ENCODE measurements around the gene TBC1D22A. TPM values are rescaled to one million over a fixed set of nuclear protein-coding genes. Genes with fewer than 3 reads are reported as not detected.

TBC1D22A gene
- total and polyA plus RNA-seq, 11 donors = 9.4 to 30.7 (median 18.6) TPM

GRCh38 chr22:47196166-47196849 lies 433.9 kb downstream of the TBC1D22A start:
- no peaks in the 10 kb centered on the region for H3K36me3 ChIP-seq
- no peak for DNase-seq
- H3K27me3 ChIP-seq = peaks cover 0 to 14% (median 0%) of the 10 kb centered on the region in 9 donors
- intact Hi-C loops (cut with DNase I) = no loop called here
- H3K4me1 ChIP-seq = peaks cover 0 to 7% (median 0%) of the 10 kb centered on the region in 12 donors
- H3K4me3 ChIP-seq = no peak overlapping the region
- H3K27ac ChIP-seq = no peak overlapping the region
- no peak for ATAC-seq
- 74 to 83% (median 82%) methylated on average over 5 of the region's 5 CpGs for WGBS, 4 donors
- H3K9me3 ChIP-seq = no peaks in the 10 kb centered on the region
- TF ChIP-seq CTCF (IDR thresholded peaks at IDR 0.05) (no peak), POLR2A (IDR thresholded peaks at IDR 0.05) (no peak)

- intact Hi-C loops (cut with DNase I) = no loop called here
- Histone ChIP-seq H3K27ac (no peak overlapping the region), H3K27me3 (peaks cover 0 to 22% (median 0%) of the 10 kb centered on the region in 9 donors), H3K36me3 (no peaks in the 10 kb centered on the region), H3K4me3 (no peak overlapping the region), H3K4me1 (peaks cover 0 to 7% (median 0%) of the 10 kb centered on the region in 12 donors), H3K9me3 (no peaks in the 10 kb centered on the region)
- ATAC-seq = no peak
- WGBS, 4 donors = 60 to 76% (median 73%) methylated on average over 20 to 27 of the region's 27 CpGs
- TF ChIP-seq CTCF (IDR thresholded peaks at IDR 0.05) (no peak), POLR2A (IDR thresholded peaks at IDR 0.05) (no peak)
- DNase-seq = peak in 1 of 5 donors; percentile 3
These were observed 434.7 kb downstream of the TBC1D22A start for GRCh38 chr22:47196881-47197772.

- H3K27me3 ChIP-seq = peaks cover 0 to 25% (median 0%) of the 10 kb centered on the region in 9 donors
- no peak for TF ChIP-seq POLR2A (IDR thresholded peaks at IDR 0.05)
- TF ChIP-seq CTCF (IDR thresholded peaks at IDR 0.05) = no peak
- ATAC-seq (no peak), DNase-seq (peak in 2 of 5 donors; percentile 3 to 45)
- no peak overlapping the region for H3K4me3 ChIP-seq
- no peak overlapping the region for H3K27ac ChIP-seq
- no peaks in the 10 kb centered on the region for H3K9me3 ChIP-seq
- intact Hi-C loops (cut with DNase I) = no loop called here
- 77 to 87% (median 79%) methylated on average over 16 to 25 of the region's 25 CpGs for WGBS, 4 donors
- peaks cover 0 to 7% (median 0%) of the 10 kb centered on the region in 12 donors for H3K4me1 ChIP-seq
- no peaks in the 10 kb centered on the region for H3K36me3 ChIP-seq
These were observed 435.5 kb downstream of the TBC1D22A start for GRCh38 chr22:47197773-47198500.

Measured in heart left ventricle (tissue), 16 donors.